ENCODE data around the gene HMGCS1.

The HMGCS1 gene

DNA sequence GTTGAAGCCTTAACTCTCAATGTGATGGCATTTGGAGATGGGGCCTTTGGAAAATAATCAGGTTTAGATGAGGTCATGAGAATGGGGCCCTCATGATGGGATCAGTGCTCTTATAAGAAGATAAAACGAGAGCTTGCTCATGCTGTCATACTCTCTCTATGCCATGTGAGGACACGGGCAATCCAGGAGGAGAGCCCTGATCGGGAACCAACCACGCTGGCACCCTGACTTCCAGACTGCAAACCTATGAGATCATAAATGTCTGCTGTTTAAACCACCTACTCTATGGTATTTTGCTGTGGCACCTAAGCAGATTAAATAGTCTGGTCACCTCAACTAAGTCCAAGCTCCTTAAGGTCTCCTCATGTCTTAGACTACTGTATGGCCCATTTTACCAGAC is 10.0 kb downstream of the HMGCS1 start:
- DNase-seq (ENCODE audit: extremely low read depth, low read depth), result no peak
- TF ChIP-seq, protein P1, sequence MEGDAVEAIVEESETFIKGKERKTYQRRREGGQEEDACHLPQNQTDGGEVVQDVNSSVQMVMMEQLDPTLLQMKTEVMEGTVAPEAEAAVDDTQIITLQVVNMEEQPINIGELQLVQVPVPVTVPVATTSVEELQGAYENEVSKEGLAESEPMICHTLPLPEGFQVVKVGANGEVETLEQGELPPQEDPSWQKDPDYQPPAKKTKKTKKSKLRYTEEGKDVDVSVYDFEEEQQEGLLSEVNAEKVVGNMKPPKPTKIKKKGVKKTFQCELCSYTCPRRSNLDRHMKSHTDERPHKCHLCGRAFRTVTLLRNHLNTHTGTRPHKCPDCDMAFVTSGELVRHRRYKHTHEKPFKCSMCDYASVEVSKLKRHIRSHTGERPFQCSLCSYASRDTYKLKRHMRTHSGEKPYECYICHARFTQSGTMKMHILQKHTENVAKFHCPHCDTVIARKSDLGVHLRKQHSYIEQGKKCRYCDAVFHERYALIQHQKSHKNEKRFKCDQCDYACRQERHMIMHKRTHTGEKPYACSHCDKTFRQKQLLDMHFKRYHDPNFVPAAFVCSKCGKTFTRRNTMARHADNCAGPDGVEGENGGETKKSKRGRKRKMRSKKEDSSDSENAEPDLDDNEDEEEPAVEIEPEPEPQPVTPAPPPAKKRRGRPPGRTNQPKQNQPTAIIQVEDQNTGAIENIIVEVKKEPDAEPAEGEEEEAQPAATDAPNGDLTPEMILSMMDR (IDR thresholded peaks at IDR 0.05; ENCODE audit: low read depth, low read length), result no peak

DNA sequence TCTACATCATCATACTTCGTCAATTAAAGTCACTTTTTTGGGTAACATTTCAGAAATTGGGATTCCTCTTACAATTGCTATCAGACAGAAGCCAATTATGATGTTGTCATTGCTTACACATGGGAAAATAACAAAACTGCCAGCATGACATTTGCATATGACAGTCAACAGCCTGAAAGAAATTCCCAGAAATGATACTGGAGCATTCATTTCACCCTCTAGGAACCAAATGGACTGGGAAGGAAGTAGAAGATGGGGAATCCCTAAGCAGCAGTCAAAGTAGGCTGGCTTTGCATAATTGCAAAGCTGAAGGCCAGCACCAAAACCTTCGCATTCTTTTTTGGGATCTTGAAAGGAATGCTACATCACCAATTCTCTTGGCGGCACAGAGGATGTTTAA is 10.7 kb downstream of the HMGCS1 start:
- TF ChIP-seq, protein P1 (IDR thresholded peaks at IDR 0.05; ENCODE audit: low read depth, low read length), result no peak
- no peak for DNase-seq (ENCODE audit: extremely low read depth, low read depth)

DNA sequence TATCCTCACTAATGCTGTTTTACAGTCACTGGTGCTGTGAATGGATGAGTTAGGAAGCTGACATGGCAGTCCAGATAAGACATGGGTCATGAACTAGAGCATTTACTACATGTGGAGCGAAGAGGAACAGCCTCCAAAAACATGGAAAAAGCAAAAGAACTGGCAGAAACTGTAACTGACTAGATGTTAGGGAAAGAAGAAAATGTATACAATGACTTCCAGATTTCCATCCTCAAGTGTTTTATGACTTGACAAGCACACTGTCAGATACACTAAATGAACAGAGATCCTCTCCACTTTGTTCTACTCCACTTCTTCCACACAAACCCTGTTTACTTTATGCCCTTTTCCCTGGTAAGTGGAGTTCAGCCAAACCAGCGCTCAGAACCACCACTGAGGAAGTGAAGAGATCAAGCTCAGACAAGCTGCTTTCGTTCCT is 11.5 kb downstream of the HMGCS1 start:
- DNase-seq (ENCODE audit: extremely low read depth, low read depth), result no peak
- TF ChIP-seq, protein P1 (IDR thresholded peaks at IDR 0.05; ENCODE audit: low read depth, low read length), result no peak

DNA sequence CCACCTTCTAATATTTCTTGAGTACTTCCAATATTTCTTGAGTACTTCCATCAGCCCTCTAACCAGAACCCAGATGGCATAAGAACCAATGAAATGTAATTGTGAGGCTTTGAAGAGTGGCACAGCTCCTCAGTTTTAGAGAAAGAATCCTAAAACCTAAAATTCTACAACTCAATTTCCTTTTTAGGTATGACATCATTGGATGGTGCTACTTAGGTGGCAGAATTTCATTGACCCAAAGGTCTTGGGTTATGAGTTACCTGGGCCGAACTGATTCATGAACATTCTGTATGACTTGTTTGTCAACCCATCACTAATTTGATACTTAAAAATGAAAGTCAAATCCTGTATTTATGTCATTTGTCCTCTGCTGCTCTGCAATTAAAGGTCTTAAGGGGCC is 13.1 kb downstream of the HMGCS1 start:
- no peak for DNase-seq (ENCODE audit: extremely low read depth, low read depth)
- TF ChIP-seq, protein P1 (IDR thresholded peaks at IDR 0.05; ENCODE audit: low read depth, low read length), result no peak

DNA sequence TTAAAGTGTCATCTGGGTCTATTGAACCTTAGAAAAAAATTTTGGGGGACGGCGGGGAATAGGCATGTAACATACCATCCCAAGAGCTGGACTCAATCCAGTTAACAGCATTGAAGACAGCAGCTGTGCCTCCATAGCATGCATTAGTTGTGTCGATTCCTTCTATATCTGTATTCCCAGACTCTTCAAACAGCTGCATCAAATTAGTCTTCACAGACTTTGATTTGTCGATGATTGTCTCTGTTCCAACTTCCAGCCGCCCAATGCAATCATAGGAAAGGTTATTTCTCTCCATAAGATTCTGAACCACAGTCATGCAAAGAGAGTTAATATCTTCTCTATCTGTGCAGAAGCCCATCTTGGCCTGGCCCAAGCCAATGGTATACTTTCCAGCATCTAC is 14.8 kb downstream of the HMGCS1 start:
- TF ChIP-seq, protein P1 (IDR thresholded peaks at IDR 0.05; ENCODE audit: low read depth, low read length), result no peak
- no peak for DNase-seq (ENCODE audit: extremely low read depth, low read depth)

DNA sequence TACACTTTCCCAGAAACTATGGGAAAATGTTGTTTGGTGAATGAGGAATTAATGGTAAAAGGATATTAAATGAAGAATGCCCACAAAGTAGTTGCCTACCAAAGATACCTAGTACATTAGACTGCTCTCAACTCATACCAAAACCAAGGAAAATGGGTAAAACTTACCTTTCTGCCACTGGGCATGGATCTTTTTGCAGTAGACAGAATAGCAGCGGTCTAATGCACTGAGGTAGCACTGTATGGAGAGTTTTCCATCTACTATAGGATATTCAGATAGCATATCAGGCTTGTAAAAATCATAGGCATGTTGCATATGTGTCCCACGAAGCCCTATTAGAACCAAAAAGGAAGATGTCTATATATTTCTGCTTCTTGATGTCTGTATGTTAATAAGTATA is 16.4 kb downstream of the HMGCS1 start:
- TF ChIP-seq, protein P1 (IDR thresholded peaks at IDR 0.05; ENCODE audit: low read depth, low read length), result no peak
- no peak for DNase-seq (ENCODE audit: extremely low read depth, low read depth)

DNA sequence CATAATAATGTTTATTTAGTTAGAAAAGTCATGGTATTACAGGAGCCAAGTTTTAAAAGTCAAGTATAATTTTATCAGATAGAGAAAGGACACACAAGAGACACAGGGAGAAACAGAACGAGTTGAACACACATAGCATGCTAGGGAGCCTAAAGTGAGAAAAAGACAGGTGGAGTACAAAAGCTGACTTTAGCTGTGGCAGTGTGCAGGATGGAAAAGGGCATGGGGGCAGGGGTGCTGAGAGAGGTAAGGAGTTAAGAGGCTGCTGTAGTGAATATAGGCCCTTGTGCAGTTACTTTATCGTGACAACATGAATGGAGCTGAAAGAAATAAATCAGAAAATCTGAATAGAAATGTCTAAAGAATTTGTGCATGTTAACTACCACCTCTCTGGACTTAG is 18.0 kb downstream of the HMGCS1 start:
- TF ChIP-seq, protein P1 (IDR thresholded peaks at IDR 0.05; ENCODE audit: low read depth, low read length), result no peak
- no peak for DNase-seq (ENCODE audit: extremely low read depth, low read depth)

Measured in AG09319 (cell line).